SHP77 treated with DMSO at 0.1 percent for 48 hours (cell line): ENCODE results near the gene CTCF.

Experiments used
- DNase-seq: peaks from one replicate; lab custom pipeline; 2025; lab: John Stamatoyannopoulos, UW

CTCF gene

GRCh38 chr16:67683767-67684166 lies 121.4 kb downstream of the CTCF start:
- DNase-seq: no peak

- DNase-seq: no peak
Measured at GRCh38 chr16:67685388-67686112, 123.2 kb downstream of the CTCF start.
